GM18861 (cell line): ENCODE measurements around the gene SEMA4C.
"Not testable (repeated sequence)": the region's sequence is repeated elsewhere in the genome, so short reads cannot be mapped to it uniquely, and the experiment has no call there.

Source experiments
- ATAC-seq: cut with Tn5 transposase; IDR thresholded peaks from one replicate; pipeline ENCODE4 v1.9.1; 2021; ENCODE audit not compliant: unreplicated experiment

SEMA4C gene

GRCh38 chr2:96866986-96867755 is 2.7 kb downstream of the SEMA4C start:
- ATAC-seq, result no peak

DNA sequence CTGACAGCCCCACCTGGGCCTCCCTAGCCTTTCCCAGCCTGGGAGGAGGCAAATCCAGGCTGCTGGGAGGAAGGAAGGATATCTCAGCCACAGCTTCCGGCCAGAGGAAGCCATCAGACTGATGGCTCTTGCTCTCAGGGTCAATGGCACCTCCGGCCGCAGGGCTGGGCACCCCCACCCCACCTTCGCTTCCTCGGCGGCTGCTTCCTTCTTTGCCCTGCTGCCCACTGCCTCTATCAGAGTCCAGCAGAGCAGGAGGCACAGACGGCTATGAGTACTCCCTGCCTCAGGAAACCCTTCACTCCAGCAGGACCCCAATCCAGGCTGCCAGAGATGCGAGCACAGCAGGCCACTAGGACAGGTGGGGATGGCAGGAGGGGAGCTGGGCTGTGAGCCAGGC is 3.3 kb downstream of the SEMA4C start:
- ATAC-seq, result no peak

GRCh38 chr2:96866149-96866548 is 3.7 kb downstream of the SEMA4C start:
- ATAC-seq, result no peak

DNA sequence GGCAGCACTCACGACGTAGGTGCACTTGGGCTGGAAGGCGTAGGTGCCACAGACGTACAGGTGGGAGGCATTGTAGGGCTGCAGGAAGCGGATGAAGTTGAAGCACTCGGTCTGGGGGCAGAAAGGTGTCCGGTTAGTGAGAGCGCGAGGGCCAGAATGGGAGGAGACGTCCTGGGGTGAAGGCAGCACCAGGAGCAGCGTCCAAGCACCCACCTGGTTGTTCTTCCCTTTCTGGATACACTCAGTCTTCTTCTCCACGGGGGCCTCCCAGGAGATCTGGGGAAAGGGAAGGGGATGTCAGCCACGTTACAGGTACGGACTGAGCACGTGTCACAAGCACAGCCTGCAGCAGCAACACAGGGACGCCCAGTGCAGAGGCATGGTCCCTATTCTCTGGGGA is 4.2 kb downstream of the SEMA4C start:
- ATAC-seq, result no peak

- no peak for ATAC-seq
These were observed 5.4 kb downstream of the SEMA4C start for GRCh38 chr2:96864343-96865091.

GRCh38 chr2:96863575-96864342 is 6.1 kb downstream of the SEMA4C start:
- no peak for ATAC-seq

DNA sequence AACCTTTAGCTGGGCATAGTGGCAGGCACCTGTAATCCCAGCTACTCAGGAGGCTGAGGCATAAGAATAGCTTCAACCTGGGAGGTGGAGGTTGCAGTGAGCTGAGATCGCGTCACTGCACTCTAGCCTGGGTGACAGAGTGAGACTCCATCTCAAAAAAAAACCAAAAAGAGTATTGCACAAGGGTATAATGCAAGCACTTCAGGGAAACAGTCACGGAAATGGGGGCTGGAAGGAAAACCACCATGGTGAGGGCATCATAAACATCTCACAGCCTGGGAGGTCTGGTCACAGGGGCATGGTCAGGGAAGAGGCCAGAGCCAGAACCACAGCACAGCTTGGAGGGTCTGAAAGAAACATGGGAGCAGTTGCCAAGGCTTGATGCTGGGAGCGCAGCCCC is 6.8 kb downstream of the SEMA4C start:
- not testable (repeated sequence) for ATAC-seq

DNA sequence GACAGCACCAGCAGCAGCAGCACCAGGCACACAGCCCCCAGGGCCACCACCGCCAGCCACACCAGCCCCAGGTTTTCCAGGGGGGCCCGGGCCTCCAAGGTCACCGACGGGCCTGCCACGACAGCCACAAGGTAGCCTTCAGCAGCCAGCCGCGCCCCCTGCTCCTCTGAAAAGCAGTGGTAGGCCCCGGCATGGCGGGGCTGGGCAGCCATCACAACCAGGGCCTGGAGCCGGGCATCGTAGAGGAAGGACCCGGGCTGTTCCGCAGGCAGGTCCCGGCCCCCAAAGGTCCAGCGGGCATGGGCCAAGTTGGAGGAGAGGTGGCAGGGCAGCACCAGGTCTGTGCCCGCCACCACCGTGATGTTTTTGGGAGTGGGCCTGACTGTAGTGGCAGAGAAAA is 8.8 kb downstream of the SEMA4C start:
- ATAC-seq, result no peak

- no peak for ATAC-seq
These were observed 9.5 kb downstream of the SEMA4C start for GRCh38 chr2:96860065-96861029.

DNA sequence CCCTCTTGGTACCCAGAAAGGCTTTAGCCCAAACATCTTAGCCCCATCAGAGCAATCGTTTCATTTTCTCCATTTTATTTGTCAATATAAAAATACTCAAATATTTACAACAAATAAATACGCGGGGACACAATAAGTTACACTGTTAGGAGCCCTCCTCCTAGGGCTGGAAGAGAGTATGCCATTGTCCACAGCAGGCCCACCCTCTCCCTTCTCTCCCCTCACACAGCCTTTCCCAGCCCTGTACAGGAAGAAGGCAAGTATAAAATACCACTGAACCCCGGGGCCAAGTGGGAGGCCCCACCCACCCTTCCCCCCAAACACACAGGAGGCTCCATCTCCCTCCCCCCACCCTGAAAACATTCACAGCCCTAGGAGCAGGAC is 10.2 kb downstream of the SEMA4C start:
- ATAC-seq, result no peak

DNA sequence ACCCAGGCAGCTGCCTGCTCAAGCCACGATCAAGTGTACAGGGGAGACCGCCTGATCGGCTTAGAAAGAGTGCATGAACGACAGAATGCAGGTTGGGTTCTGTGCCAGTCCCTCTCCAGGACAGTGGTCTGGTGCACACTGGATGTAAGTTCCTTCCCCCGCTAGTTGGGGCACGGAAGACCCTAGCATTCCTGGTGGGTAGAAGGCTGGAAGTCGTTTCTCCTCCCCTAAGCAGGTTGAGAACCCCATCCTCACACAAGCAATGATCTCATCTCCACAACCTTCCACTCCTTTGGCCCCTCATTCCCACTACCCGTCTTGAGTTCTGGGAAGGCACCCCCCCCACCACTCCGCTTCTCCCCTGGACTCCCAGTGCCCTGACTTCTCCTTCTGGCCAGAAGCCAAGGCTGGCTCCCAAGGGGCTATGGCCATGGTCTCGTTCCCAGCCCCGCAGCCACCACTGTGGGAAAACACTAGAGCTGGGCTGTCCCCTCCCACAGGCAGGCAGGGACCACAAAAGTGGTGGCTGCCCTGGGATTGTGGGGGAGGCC is 10.7 kb downstream of the SEMA4C start:
- ATAC-seq, result no peak

- ATAC-seq, result peak; percentile 91
These were observed 12.1 kb downstream of the SEMA4C start, which contains the start of gene ANKRD39 for GRCh38 chr2:96857667-96858372. ANKRD39 (minus strand) TSS chr2:96858016; CDS start chr2:96857987, 29 bp downstream.

DNA sequence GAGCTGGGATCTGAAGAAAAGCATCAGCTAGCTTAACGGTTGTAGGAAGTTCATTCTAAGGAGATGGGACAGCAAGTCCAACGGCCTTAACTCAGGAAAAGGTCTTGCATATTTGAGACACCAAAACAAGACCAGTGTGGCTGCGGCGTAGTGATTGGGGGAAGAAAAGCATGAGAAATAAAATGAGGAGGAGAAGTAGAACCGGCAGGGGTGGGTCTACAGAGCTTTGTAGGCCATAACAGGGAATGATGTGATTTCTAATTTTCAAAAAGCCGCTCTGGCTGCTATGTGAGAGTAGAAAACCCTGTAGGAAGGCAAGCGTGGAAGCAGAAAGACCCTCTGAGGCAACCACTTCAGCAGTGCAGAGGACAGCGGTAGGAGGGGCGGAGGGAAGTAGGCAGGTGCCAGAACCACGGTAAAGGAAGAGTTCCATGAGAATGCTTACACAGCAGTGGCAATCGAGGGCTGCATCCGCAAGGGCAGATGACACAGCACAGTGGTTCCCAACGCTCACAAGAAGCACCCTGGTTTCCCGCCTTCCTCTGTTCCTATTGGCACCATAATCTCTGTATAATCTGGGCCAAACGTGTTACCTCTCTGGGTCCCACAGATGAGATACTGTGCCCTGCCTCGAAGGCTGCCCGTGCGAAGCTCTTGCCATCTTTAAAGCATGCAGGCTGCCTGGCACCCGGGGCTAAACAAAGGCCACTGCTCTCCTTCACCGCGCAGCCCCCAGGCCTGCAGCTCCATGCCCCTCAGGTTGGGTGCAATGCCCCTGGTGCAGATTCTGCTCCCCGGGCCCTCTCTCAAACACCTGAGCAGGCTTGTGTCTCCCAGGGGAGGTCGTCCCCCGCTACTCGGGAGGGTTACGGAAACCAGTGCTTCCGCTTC is 12.9 kb downstream of the SEMA4C start:
- ATAC-seq, result no peak

DNA sequence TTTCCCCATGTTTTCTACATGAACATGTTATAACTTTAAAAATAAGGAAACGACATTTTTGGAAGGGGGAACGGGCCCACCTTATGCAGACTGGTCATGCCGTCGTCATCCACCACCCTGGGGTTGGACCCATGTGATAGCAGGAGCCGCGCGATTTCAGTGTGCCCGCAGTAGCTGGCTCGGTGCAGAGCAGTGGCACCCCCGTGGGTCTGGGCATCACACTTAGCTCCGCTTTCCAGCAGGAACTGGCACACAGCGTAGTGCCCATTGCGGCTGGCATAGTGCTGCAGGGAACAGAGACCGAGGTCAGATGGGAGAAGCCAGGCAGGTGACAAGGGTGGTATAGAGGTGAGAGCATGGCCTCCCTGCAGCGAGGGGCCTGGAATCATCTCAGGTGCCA is 16.6 kb downstream of the SEMA4C start:
- no peak for ATAC-seq

GRCh38 chr2:96852667-96853066 is 17.2 kb downstream of the SEMA4C start:
- no peak for ATAC-seq

- no peak for ATAC-seq
These were observed 21.6 kb downstream of the SEMA4C start for GRCh38 chr2:96848264-96848663.

GRCh38 chr2:96847586-96847985 is 22.3 kb downstream of the SEMA4C start:
- no peak for ATAC-seq

- ATAC-seq, result no peak
These were observed 23.1 kb downstream of the SEMA4C start for GRCh38 chr2:96846825-96847224.

DNA sequence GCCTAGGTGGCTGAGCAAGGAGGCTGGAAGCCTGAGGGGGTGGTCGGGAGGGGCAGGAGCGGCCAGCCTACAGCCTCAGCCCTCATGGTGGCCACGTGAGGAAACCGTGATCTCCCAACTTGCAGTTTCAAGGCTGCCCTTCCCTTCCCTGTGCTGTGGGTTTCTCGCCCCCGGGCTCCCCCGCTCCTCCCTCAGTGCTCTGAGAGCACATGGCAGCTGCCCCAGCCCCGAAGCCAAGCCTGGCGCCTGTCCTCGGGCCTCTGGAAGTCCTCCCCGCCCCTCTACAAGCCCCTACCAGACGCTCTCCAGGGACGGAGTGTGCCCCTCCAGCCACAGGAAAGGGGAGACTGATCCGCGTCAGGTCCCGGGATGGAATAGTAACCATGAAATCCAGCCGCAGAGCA is 25.5 kb downstream of the SEMA4C start:
- no peak for ATAC-seq
